ENCODE data around the gene TBC1D24.

Gene TBC1D24

DNA sequence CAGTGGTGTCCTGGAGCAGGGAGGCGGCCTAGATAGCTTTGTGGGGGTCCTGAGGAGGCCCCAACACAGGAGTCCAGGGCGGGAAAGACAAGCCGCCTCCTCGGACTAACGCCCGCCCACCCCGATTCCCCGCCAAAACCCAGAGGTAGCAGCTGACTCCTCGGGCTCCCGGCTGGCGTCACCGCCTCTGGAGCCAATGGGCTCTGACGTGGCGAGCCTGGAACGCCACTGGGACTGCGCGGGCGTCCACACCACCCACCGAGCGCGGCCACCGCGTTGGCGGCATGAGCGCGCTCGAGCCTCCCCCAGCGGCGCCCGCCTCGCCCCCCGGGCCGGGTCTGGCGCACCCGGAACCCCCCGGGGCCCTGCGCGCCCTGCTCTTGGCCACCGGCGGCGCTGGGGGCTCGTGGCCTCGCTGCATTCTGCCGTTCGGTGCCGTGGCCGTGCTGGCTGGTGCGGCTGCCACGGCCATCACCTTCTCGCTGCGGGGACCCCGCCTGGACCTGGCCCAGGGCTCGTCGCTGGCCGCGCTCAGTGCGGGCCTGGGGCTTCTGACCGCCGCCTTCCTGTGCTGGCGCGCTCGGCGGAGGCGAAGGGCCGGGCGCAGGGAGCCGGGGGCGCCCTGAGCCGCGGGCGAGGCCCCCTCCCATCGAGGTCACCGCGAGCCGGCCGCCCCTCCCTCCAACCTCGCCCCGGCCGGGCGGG lies 7.2 kb upstream of the TBC1D24 start:
- FAIRE-seq, result no peak
- peak; percentile 66 for DNase-seq (ENCODE audit: insufficient read length, low spot score)

DNA sequence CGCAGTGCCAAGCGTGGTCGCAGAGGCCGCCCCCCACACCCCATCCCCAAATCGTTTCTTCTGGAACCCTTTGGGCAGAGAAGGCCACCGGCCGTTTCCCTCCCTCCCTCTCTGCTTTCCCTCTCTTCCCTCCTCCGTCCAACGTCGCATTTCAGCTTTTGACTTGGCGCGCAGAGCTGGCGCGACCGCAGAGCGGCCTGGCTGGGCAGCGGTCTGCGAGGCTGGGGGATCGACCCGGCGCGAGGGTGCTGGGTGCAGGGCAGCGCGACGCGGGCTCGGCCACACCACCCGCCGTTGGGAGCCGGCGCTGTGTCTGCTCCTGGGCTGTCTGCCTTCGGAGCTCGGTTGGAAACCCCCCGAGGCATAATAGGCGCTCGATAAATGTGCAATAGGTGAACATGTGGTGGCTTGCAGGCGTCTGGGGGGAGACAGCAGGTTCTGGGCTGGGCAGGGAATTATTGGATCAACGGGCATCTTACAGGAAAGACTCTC lies 6.6 kb upstream of the TBC1D24 start:
- no peak for TF ChIP-seq POLR2AphosphoS5 (IDR thresholded peaks at IDR 0.05; ENCODE audit: low read depth, low read length)
- TF ChIP-seq SPI1 (IDR thresholded peaks at IDR 0.05; ENCODE audit: low read depth, low read length), result no peak
- no peak for TF ChIP-seq POLR2A (IDR thresholded peaks at IDR 0.05; ENCODE audit: low read depth, low read length)
- no peak for TF ChIP-seq POU2F2 (IDR thresholded peaks at IDR 0.05; ENCODE audit: low read depth, low read length)
- TF ChIP-seq TAF1 (IDR thresholded peaks at IDR 0.05; ENCODE audit: low read depth, low read length), result no peak
- no peak for TF ChIP-seq PAX5 (IDR thresholded peaks at IDR 0.05; ENCODE audit: insufficient read depth, low read length, severe bottlenecking)
- no peak for FAIRE-seq
- no peak for DNase-seq (ENCODE audit: insufficient read length, low spot score)

More for the DNA sequence above, 7.2 kb upstream of the TBC1D24 start:
- TF ChIP-seq SPI1 (IDR thresholded peaks at IDR 0.05; ENCODE audit: low read depth, low read length), result no peak
- no peak for TF ChIP-seq POU2F2 (IDR thresholded peaks at IDR 0.05; ENCODE audit: low read depth, low read length)

DNA sequence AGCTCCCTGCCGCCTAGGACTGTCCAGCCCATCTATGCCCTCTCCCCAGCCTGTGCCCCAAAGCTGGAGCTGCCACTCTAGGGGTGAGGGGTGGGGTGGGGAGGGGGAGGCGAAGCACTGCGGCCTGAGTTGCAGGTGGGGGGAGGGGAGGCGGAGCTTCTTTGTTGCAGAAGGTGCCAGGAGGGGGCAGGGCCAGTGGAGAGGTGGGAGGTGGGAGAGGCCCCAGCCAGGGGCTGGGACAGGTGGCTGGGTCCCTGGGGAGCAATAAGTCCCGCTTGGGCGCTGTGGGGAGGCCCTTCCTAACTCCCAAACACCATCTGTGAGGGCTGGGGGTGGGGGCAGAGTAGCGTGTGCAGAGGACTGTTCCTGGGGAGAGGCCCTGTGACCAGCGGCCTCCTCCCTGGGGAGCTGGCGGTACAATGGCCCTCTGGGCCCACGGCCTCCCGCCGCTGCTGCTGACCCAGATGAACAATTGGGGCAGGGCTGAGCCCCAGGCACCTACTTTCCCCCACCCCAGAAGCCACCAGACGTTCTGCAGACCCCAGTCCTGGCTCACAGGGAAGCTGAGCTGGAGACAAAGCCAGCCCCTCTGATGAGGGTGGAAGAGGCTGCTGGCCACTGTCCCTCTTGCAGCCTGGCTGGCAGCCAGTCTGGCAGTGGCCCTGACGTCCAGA lies 6.1 kb upstream of the TBC1D24 start:
- FAIRE-seq (peak; percentile 83), DNase-seq (ENCODE audit: insufficient read length, low spot score) (no peak)
- TF ChIP-seq POLR2A (IDR thresholded peaks at IDR 0.05; ENCODE audit: low read depth, low read length), result no peak
- TF ChIP-seq POU2F2 (IDR thresholded peaks at IDR 0.05; ENCODE audit: low read depth, low read length), result no peak
- no peak for TF ChIP-seq POLR2AphosphoS5 (IDR thresholded peaks at IDR 0.05; ENCODE audit: low read depth, low read length)
- no peak for TF ChIP-seq SPI1 (IDR thresholded peaks at IDR 0.05; ENCODE audit: low read depth, low read length)
- TF ChIP-seq TAF1 (IDR thresholded peaks at IDR 0.05; ENCODE audit: low read depth, low read length), result no peak

DNA sequence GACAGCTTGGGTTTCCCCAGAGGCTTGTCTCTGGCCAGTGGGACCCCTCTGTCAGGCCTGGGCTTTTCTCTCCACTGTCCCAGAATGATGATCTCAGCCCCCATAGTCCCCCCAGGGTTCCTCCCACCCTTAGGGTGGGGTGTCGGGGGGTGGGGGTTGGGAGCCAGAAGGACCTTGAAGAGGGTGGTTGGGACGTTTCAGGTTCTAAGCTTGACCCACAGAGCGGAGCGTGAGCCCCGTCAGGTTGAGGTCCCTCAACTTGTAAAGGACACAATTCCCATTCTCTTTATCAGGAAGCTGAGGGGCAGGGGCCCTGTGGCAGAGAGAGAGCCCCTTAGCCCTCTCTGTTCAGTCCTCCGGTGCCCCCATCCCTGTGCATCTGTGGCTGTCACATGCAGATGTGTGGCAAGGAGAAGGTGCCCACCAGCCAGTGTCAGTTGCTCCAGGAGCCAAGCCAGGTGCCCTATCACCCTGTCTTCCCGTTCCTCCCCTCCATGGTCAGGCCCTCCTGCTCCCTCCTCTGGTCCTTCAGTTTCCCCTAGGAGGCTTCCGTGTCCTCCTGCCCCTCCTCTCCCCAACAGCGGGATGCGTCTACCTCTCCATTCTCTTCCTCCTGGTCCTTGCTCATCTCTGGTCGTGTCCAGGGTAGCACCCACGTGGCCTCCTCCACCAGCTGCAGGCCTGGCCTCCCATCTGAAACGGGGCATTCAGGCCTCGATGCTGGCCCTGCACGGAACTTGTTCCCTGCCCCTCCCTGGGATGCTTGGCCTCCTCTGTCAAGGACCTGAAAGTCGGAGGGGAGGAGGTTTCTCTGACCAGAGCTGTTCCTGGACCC lies 5.3 kb upstream of the TBC1D24 start:
- DNase-seq (ENCODE audit: insufficient read length, low spot score), result no peak
- TF ChIP-seq SPI1 (IDR thresholded peaks at IDR 0.05; ENCODE audit: low read depth, low read length) (no peak), PAX5 (IDR thresholded peaks at IDR 0.05; ENCODE audit: insufficient read depth, low read length, severe bottlenecking) (no peak), POLR2AphosphoS5 (IDR thresholded peaks at IDR 0.05; ENCODE audit: low read depth, low read length) (no peak), POLR2A (IDR thresholded peaks at IDR 0.05; ENCODE audit: low read depth, low read length) (no peak), TAF1 (IDR thresholded peaks at IDR 0.05; ENCODE audit: low read depth, low read length) (no peak), POU2F2 (IDR thresholded peaks at IDR 0.05; ENCODE audit: low read depth, low read length) (no peak)
- peak; percentile 47 for FAIRE-seq

DNA sequence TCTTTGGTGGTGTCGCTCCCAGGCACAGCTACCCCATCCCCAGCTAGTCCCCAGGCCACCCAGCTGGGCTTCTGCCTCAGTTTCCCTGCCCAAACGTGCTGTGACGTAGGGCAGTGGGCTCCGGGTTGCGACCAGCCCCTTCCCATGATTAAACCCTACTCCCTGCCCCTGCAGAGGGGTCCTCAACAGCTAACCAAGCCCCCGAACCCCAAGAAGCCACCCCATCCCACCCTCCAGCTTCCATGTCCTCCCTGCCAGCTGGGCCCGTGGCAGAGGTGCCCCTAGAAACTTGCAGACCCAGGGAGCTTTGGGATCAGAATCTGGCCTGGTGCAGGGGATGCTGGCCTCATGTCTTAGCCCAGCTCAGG lies 4.7 kb upstream of the TBC1D24 start:
- DNase-seq (ENCODE audit: insufficient read length, low spot score), result no peak
- TF ChIP-seq SPI1 (IDR thresholded peaks at IDR 0.05; ENCODE audit: low read depth, low read length) (no peak), POU2F2 (IDR thresholded peaks at IDR 0.05; ENCODE audit: low read depth, low read length) (no peak), POLR2AphosphoS5 (IDR thresholded peaks at IDR 0.05; ENCODE audit: low read depth, low read length) (no peak), TAF1 (IDR thresholded peaks at IDR 0.05; ENCODE audit: low read depth, low read length) (no peak), PAX5 (IDR thresholded peaks at IDR 0.05; ENCODE audit: insufficient read depth, low read length, severe bottlenecking) (no peak), POLR2A (IDR thresholded peaks at IDR 0.05; ENCODE audit: low read depth, low read length) (no peak)
- no peak for FAIRE-seq

DNA sequence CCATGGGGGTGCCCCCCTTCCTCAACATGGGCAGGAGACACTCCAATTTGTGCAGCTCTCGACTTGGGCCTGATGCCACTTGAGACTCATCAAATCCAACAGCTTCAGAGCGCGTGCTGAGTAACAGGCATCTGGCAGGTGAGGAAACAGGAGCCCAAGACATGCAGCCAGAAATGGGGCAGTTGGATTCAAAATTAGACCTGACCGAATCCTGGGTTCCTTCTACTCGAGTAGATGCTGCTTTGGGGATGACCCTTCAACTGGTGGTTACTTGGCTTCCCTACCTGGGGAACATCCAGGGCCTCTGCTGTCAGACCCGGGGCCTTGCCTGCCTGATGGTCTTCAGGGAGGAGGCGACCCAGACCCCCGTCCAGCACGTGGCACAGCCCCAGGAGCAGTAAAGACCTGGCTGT lies 4.3 kb upstream of the TBC1D24 start:
- no peak for DNase-seq (ENCODE audit: insufficient read length, low spot score)
- TF ChIP-seq TAF1 (IDR thresholded peaks at IDR 0.05; ENCODE audit: low read depth, low read length), result no peak
- no peak for TF ChIP-seq POLR2AphosphoS5 (IDR thresholded peaks at IDR 0.05; ENCODE audit: low read depth, low read length)
- no peak for TF ChIP-seq SPI1 (IDR thresholded peaks at IDR 0.05; ENCODE audit: low read depth, low read length)
- TF ChIP-seq PAX5 (IDR thresholded peaks at IDR 0.05; ENCODE audit: insufficient read depth, low read length, severe bottlenecking), result no peak
- no peak for TF ChIP-seq POU2F2 (IDR thresholded peaks at IDR 0.05; ENCODE audit: low read depth, low read length)
- no peak for FAIRE-seq

DNA sequence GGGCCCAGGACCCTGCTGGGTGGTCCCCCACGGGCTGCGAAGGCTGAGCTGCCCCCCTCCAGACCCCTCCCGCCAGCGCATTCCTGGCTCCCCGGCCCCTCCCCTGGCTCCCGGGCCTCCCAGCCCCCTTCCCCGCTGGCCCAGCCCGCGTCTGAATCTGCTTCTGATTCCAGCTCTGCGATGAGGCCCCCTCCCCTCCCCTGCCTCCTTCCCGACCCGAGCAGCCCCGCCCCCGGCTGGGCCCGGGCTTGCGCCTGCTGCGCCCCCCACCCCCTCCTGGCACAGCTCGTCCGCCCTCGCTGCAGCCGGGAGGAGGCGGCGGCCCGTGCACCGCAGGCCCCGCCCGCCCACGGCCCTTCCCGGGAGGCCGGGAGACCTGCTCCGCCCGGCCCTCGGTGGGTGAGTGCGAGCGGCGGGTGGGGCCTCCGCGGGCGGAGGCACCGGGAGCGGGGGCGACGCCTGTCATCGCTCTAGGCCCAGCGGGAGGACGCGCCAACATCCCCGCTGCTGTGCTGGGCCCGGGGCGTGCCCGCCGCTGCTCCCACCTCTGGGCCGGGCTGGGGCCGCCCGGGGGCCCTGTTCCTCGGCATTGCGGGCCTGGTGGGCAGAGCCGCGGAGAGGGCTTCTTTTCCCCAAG lies 3.8 kb upstream of the TBC1D24 start, which contains the start of gene NTN3:
NTN3 (plus strand) TSS at position 282 of the 637 bp plus-strand sequence. CDS start 405 bp downstream, outside the sequence.
- TF ChIP-seq SPI1 (IDR thresholded peaks at IDR 0.05; ENCODE audit: low read depth, low read length) (no peak), POLR2A (IDR thresholded peaks at IDR 0.05; ENCODE audit: low read depth, low read length) (no peak), POLR2AphosphoS5 (IDR thresholded peaks at IDR 0.05; ENCODE audit: low read depth, low read length) (no peak), POU2F2 (IDR thresholded peaks at IDR 0.05; ENCODE audit: low read depth, low read length) (no peak), PAX5 (IDR thresholded peaks at IDR 0.05; ENCODE audit: insufficient read depth, low read length, severe bottlenecking) (no peak), TAF1 (IDR thresholded peaks at IDR 0.05; ENCODE audit: low read depth, low read length) (no peak)
- FAIRE-seq, result peak; percentile 13
- DNase-seq (ENCODE audit: insufficient read length, low spot score), result no peak

DNA sequence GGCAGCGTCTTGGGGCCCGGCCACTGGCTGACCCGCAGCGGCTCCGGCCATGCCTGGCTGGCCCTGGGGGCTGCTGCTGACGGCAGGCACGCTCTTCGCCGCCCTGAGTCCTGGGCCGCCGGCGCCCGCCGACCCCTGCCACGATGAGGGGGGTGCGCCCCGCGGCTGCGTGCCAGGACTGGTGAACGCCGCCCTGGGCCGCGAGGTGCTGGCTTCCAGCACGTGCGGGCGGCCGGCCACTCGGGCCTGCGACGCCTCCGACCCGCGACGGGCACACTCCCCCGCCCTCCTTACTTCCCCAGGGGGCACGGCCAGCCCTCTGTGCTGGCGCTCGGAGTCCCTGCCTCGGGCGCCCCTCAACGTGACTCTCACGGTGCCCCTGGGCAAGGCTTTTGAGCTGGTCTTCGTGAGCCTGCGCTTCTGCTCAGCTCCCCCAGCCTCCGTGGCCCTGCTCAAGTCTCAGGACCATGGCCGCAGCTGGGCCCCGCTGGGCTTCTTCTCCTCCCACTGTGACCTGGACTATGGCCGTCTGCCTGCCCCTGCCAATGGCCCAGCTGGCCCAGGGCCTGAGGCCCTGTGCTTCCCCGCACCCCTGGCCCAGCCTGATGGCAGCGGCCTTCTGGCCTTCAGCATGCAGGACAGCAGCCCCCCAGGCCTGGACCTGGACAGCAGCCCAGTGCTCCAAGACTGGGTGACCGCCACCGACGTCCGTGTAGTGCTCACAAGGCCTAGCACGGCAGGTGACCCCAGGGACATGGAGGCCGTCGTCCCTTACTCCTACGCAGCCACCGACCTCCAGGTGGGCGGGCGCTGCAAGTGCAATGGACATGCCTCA lies 3.1 kb upstream of the TBC1D24 start:
- TF ChIP-seq PAX5 (IDR thresholded peaks at IDR 0.05; ENCODE audit: insufficient read depth, low read length, severe bottlenecking), result no peak
- TF ChIP-seq SPI1 (IDR thresholded peaks at IDR 0.05; ENCODE audit: low read depth, low read length), result no peak
- TF ChIP-seq POLR2AphosphoS5 (IDR thresholded peaks at IDR 0.05; ENCODE audit: low read depth, low read length), result no peak
- DNase-seq (ENCODE audit: insufficient read length, low spot score) (no peak), FAIRE-seq (no peak)

All from GM12891 (cell line).